Hypothalamus (tissue), 51 donors: ENCODE measurements around the gene RSF1.

ENCODE experiments used
- DNase-seq, 51 donors: peaks; one replicate each; lab custom pipeline; 2025; lab: John Stamatoyannopoulos, UW

Gene RSF1

GRCh38 chr11:77698896-77699295 is 121.6 kb downstream of the RSF1 start:
- no peak for DNase-seq

DNA sequence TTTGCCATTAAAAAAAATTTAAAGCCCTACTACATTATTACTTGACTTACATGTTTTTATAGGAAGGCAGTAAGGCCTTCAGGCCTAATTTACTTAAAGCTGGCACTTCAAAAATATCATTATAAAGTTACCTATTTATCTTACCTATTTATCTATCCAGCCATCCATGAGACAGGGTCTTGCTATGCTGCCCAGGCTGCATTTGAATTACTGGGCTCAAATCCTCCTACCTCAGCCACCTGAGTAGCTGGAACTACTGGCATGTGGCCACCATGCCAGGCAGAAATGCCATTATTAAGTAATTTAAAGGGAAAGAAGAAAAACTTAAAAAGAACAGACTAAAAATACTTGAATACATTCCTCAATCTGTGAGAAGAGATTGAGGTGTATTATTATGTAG is 122.7 kb downstream of the RSF1 start:
- DNase-seq, result no peak

- no peak for DNase-seq
These were observed 125.1 kb downstream of the RSF1 start for GRCh38 chr11:77695417-77695816.

DNA sequence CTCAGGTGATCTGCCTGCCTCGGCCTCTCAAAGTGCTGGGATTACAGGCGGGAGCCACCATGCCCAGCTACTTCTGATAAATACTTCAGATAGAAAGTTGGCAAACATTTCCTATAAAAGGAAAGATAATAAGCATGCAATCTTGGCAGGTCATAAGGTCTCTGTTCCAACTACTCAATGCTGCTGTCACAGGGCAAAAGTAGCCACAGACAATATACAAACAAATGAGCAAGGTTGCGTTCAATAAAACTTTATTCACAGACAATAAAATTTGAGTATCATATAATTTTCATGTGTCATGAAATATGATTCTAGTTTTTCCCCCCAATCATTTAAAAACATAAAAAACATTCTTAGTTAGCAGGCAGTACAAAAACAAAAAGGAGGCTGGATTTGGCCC is 129.9 kb downstream of the RSF1 start:
- no peak for DNase-seq

- no peak for DNase-seq
These were observed 133.4 kb downstream of the RSF1 start for GRCh38 chr11:77687088-77687487.

DNA sequence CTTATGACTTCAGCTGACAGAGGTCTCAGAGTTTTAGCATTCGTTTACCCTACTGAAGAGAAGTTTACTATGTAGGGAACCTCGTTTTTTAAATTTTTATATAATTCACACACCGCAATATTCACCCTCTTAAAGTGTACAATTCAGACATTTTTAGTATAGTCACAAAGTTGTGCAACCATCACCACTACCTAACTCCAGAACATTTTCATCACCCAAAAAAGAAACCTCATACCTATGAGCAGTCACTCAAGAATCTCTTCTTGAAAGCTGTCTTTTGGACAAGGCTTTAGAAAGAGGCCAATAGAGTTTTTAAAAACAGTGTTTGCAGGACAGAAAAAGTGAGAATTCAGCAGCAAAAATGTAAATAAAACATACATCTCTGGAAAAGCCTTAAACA is 143.4 kb downstream of the RSF1 start:
- no peak for DNase-seq

DNA sequence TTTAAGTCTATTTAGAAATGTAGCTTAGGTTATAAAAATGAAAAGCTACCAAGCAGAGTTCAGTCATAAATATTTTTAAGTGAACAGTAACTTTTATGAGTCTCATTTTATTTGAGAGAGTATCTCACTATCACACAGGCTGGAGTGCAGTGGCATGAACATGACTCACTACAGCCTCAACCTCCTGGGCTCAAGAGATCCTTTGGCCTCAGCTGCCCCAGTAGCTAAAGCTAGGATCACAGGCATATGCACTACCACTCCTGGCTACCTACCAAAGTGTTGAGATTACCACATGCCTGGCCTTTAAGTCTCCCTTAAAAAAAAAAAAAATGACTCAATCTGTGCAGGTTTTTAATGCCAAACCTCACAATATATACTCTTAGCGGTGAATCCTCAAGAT is 148.3 kb downstream of the RSF1 start:
- no peak for DNase-seq

DNA sequence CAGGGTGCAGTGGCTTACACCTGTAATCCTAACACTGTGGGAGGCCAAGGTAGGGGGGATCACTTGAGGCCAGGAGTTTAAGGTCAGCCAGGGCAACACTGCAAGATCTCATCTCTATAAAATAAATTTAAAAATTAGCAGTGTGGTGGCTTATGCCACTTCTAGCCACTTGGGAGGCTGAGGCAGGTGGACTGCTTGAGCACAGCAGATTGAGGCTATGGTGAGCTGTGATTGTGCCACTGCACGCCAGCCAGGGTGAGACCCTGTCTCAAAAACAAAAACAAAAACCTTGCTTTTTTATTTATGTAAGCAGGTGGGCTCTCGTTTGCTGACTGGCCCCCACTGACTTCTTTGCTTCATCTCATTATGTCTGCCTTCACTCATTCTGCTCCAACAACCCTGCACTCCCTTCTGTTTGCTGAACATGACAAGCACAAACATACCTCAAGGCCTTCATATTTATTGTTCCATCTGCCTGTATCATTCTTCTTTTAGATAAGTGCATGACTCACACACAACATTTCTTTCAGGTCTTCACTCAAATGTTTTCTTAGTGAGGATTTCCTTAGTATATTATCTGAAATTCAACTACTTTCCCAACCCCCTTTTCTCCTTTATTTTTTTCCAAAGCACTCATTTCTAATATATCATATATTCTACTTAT is 150.5 kb downstream of the RSF1 start:
- DNase-seq, result no peak

GRCh38 chr11:77668760-77669159 is 151.8 kb downstream of the RSF1 start:
- DNase-seq, result no peak

DNA sequence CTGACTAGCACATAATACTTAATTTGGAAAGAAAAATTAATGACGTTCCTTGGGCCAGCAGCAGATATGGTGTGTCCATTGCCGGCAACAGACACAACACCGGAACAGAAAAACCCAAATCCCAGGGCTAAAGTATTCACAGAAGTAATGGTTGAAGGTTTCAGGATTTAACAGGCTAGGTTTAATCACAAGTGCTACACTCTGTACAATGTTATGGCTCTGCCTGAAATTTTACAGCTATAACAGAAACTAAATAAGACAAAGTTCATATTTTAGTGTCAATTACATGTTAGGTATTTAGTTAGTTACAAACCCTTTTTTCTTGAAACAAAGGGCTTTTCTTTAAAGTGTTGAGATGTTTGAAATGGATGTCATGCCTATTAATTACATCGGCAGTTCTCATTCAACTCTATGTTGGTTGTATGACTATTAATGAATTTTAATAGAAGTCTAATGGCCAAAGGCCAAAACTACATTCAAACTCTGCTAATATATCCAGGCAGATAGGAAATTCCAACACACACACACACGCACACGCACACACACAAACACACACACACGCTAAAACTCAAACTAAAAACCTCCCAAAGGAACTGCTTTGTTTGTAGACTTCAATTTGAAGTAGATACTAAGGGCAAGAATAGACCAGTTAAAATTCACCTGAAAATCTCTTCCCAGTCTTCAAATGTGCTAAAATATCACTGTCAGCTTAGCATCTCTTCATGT is 155.1 kb downstream of the RSF1 start:
- DNase-seq, result no peak

- no peak for DNase-seq
These were observed 158.9 kb downstream of the RSF1 start for GRCh38 chr11:77661670-77662069.

DNA sequence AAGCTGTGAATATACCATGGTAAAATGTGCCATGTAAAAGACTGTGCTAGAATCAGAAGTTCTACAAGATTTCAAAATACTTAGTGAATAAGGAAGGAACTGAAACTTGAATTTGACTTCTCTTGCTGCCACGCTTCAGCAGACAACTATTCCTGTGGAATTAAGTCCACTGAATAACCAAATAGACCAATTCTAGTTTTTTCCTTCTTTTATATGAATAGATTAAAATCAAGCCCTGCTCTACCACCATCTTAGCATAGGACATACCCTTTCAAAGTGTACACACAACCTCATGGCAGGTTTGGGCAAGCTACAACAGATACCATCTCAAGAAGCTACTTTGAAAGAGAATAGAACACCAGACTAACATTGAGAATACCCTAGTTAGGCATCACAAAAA is 159.6 kb downstream of the RSF1 start:
- DNase-seq, result no peak

DNA sequence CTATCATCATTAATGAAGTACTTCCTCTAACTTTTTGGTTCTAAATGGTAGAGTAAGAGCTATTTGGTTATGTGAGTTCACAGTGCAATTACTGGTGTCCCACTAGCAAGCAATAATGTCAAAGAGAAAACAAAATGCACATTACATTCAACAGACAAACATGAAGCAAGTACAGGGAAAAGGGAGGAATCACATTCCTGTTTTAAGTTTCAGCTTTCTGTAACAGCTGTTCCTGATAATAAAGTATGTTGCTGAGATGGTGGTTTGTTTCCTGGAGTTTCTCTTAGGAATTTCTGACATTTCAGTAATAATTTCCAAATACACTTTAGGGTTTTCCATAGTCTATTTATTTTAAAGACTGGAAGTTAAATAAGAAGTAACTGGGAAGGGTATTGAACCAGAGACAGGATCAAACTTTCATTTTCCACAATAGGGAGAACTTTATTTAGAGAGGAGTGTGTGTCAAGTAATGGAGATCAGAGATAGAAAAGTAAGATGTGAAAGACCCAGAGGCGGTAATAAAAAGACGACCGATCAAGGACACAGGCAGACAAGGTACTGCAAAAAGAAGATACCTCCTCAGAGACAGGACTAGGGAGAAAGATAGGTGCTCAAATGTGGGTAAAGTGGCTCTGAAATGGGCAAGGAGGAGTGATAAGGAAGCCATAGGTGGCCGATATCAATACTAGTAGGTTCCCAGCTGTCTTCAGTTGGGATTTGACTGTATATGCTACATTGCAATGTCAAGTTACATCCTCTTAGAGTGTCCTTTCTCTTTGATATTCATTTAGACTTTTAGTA is 162.1 kb downstream of the RSF1 start:
- no peak for DNase-seq

DNA sequence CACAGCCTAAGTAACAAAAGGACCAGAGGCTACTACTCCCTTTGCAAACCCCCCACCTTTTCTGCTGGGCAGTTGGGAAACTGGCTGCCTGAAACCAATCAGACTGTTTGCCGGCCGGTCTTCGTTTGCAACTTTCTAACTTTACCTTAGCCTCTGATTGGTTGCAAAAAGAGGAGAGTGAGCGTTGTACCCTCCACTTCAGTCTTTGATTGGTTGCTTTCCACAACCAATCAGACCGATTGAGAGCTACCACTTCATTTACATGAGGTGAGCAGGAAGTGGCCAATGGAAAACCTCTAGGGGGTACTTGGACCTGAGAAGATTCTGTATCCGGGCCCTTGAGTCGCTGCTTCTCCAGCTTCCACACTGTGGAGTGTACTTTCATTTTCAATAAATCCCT is 164.2 kb downstream of the RSF1 start:
- no peak for DNase-seq

DNA sequence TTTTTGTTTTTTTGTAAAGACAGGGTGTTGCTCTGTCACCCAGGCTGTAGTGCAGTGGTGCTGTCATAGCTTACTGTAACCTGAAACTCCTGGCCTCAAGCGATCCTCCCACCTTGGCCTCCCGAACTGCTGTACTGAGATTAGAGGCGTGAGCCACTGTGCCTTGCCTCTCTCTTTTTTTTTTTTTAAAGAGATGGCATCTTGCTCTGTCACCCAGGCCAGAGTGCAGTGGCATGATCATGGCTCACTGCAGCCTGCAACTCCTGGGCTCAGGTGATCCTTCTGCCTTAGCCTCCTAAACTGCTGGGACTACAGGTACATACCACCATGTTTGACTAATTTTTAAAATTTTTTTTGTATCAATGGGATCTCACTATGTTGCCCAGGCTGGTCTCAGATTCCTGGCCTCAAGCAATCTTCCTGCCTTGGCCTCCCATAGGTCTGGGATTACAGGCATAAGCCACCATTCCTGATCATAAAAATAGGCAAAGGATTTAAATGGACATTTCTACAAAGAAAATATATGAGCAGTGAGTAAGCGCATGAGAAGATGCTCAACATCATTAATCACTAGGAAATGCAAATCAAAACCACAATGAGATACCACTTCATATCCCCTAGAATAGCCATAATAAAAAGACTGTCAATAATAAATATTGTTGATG is 165.6 kb downstream of the RSF1 start:
- no peak for DNase-seq

- no peak for DNase-seq
These were observed 170.4 kb downstream of the RSF1 start for GRCh38 chr11:77650123-77650522.

DNA sequence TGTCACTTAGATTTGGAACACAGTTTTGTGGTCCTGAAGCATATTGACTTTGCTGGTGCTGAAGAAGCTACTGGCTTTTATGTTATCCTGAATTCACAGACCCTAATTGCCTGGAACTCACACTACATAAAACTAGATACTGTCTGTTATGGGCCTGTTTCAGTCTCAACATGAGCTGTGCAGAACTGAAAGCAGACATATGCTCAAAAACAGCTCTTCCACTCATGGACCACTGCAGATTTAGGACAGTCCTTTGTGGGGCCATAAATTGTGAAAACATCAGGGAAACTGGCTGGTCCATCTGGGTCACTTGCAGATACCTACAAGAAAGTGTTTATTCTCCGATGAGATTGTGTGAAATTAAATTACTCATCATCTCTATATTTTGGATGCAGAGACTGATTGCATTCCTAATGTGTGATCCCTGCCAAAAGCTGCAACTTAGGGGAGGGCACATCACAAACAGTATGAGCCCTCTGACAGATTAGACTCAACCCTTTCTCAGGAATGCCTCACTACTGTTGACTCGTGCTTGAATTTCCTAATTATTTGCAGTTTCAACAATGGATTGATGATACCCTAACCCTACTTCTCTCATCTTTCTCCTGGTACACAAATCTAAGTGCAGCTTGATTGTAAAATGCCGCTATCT is 172.7 kb downstream of the RSF1 start:
- DNase-seq, result no peak

DNA sequence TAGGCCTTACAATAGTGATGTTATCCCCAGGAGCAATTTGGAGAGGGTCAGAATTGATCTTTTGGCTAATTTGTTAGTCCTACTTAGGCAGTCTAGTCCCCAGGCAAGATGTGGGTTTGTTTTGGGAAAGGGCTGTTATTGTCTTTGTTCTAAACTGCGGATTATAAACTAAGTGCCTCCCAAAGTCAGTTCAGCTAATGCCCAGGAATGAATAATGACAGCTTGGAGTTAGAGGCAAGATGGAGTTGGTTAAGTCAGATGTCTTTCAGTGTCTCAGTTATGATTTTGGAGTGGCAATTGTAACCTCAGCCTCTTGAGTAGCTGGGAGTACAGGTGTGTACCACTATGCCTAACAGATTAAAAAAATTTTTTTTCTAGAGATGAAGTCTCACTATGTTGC is 175.6 kb downstream of the RSF1 start:
- DNase-seq, result no peak

GRCh38 chr11:77642228-77642627 is 178.3 kb downstream of the RSF1 start:
- DNase-seq, result no peak

DNA sequence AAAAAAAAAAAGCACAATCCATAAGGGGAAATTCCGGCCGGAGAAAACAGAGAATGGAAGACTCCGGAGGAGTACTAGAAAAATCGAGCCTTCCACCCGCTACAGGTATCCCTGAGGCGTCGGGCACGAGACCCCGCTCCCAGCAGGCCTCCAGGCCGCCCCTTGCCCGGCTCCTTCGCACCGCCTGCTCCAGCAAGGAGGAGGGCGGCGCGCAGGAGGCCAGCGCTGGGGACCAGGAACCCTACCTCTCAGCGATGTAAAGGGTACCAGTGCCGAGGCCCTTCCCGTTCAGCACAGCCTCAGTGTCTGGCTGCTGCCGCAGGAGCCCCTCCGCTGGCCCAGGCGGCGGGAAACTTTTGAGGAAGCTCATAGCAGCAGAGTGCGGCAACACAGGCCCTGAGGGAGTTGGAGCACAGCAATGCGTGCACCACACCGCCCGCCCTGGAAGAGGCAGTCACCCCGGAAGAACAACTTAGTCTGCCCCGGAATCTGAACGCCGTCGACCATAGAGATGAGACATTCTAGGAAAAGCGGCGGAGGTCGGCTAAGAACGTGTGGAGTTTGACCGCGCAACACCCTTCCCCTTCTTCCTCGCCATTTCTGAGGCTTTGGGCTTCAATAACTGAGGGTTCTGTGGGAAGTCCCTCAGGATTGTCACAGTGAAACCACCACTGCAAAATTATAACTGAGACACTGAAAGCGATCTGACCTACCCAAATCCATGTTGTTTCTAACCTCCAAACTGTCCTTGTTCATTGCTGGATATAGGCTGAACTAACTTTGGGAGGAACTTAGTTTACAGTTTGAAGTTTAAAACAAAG is 183.0 kb downstream of the RSF1 start, which contains the start of gene CLNS1A:
Gene CLNS1A (minus strand): TSS at position 450 of the 821 bp plus-strand sequence. CDS start 80 bp downstream, at position 370.
- DNase-seq, result peak; percentile 54 to 96 (median 82)
